ENCODE data around the gene BBX.

BBX gene

GRCh38 chr3:107522510-107523288 lies at the start of gene BBX:
BBX (plus strand) TSS chr3:107522962; CDS start chr3:107710461, 187,499 bp downstream.
- DNase-seq, result peak; percentile 88

- no peak for DNase-seq
Measured at GRCh38 chr3:107476462-107476861, 46.3 kb upstream of the BBX start.

- no peak for DNase-seq
Measured at GRCh38 chr3:107487490-107487889, 35.3 kb upstream of the BBX start.

GRCh38 chr3:107488942-107489341 lies 33.8 kb upstream of the BBX start:
- no peak for DNase-seq

GRCh38 chr3:107493134-107493533 lies 29.6 kb upstream of the BBX start:
- DNase-seq, result no peak

GRCh38 chr3:107496855-107497254 lies 25.9 kb upstream of the BBX start:
- no peak for DNase-seq

- DNase-seq, result no peak
Measured at GRCh38 chr3:107498646-107499045, 24.1 kb upstream of the BBX start.

GRCh38 chr3:107506458-107506857 lies 16.3 kb upstream of the BBX start:
- DNase-seq, result no peak

- DNase-seq, result no peak
Measured at GRCh38 chr3:107508331-107508730, 14.4 kb upstream of the BBX start.

GRCh38 chr3:107512108-107512507 lies 10.7 kb upstream of the BBX start:
- no peak for DNase-seq

- no peak for DNase-seq
Measured at GRCh38 chr3:107514453-107514852, 8.3 kb upstream of the BBX start.

- DNase-seq, result no peak
Measured at GRCh38 chr3:107516475-107516874, 6.3 kb upstream of the BBX start.

GRCh38 chr3:107520535-107520934 lies 2.2 kb upstream of the BBX start:
- DNase-seq, result no peak

- no peak for DNase-seq
Measured at GRCh38 chr3:107521469-107522059, 1.2 kb upstream of the BBX start.

GRCh38 chr3:107523289-107523538 lies 452 bp downstream of the BBX start:
- peak in 1 of 2 experiments; percentile 50 for DNase-seq

- DNase-seq, result peak; percentile 39 to 42
Measured at GRCh38 chr3:107523539-107524325, 970 bp downstream of the BBX start.

GRCh38 chr3:107524326-107524840 lies 1.6 kb downstream of the BBX start:
- DNase-seq, result no peak

GRCh38 chr3:107524841-107525643 lies 2.3 kb downstream of the BBX start:
- DNase-seq, result no peak

GRCh38 chr3:107525644-107526305 lies 3.0 kb downstream of the BBX start:
- DNase-seq, result peak in 1 of 2 experiments; percentile 6

- DNase-seq, result no peak
Measured at GRCh38 chr3:107531917-107532469, 9.2 kb downstream of the BBX start.

GRCh38 chr3:107540857-107541256 lies 18.1 kb downstream of the BBX start:
- DNase-seq, result no peak

- DNase-seq, result no peak
Measured at GRCh38 chr3:107542665-107543064, 19.9 kb downstream of the BBX start.

Data from SHP77 (cell line).